ENCODE results near the gene BMP6.

BMP6 gene

DNA sequence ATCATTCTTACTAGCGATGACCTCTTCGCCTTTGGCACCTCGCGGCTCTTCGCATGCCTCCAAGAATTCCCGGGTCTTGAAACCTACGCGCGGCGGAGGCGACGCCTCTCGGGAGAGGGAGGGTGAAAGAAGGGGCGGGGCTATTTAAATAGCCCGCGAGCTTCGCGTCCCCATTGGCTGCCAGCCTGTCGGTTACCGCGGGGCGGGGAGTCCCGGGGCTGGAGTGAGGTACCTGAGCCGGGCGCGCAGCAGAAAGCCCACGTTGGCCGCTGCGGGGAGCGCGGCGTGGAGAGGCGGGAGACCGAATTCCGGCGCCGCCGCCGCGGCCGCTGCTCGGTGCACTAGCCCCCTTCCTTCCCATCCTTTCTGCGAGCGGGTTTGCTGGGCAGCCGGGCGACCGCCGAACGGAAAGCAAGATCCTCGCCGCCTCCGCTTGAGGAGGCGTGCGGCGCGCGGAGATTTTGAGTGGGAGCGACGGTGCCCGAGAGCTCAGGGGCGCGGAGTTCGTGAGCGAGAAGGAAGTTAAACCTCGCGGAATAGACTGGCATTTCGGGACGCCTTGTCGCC lies at the start of gene BMP6:
Gene BMP6 (plus strand): TSS at position 251 of the 567 bp plus-strand sequence. CDS start 857 bp downstream, outside the sequence.
- DNase-seq (ENCODE audit: low read depth, low spot score) = no peak

GRCh38 chr6:7677229-7677628 lies 48.7 kb upstream of the BMP6 start:
- DNase-seq (ENCODE audit: low read depth, low spot score) = no peak

GRCh38 chr6:7680393-7681075 lies 45.4 kb upstream of the BMP6 start:
- DNase-seq (ENCODE audit: low read depth, low spot score) = no peak

- no peak for DNase-seq (ENCODE audit: low read depth, low spot score)
Measured at GRCh38 chr6:7681449-7681848, 44.5 kb upstream of the BMP6 start.

- DNase-seq (ENCODE audit: low read depth, low spot score) = no peak
Measured at GRCh38 chr6:7684076-7684475, 41.8 kb upstream of the BMP6 start.

GRCh38 chr6:7684843-7685242 lies 41.1 kb upstream of the BMP6 start:
- DNase-seq (ENCODE audit: low read depth, low spot score) = no peak

DNA sequence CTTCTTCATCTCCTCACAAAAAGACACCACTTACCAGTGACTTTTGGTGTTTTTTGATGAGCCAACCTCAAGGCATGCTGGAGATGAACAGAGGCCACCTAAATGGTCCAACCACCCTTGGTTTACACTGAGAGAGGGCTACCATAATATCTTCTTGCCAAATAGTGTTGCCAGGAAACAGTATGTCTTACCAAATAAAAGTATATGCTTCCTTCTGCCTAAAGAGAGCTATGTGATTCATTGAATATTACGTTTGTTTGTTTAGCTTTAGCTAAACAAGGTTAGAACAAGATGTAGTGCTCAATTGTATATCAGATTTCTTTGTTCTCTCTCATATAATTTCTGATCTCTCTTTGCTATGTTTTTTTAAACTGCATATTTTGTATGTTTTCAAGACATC lies 40.6 kb upstream of the BMP6 start:
- DNase-seq (ENCODE audit: low read depth, low spot score) = no peak

DNA sequence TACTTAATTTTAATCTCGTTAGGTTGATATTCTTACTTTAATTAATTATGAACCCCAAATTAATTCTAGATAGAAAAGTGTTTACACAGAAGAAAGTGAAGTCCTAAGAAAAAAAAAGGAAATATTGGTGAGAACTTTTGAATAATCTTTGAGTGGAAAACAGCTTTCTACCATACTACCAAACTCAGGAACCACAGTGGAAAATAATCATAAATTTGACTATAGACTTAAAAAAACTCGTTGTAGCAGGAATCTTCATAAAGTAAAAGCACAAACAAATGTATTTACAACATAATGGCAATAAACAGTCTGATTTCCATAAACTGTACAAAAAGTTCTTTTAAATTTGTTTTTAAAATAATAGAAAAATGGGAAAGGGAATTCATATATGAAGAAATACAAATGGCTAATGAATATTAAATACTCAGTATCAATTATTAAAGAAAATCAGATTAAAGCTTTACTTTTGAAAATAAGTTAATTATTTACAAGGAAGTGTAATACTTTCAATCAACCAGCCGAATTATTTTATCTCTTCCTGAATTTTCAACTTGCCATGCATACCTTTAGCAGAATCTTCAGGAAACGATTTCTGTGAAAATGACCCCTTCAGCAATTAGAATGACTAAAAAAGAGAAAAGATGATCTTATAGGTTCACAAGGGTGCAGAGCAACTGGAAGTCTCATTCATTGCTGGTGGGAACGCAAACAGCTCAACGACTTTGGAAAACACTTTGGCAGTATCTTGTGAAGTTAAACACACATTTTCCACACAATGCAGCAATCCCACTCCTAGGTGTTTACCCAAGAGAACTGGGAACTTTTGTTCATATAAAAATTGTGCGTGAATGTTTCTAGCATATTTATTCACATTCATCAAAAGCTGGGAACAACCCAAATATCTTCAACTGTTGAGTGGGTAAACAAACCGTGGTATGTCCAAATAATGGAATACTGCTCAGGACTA lies 38.5 kb upstream of the BMP6 start:
- no peak for DNase-seq (ENCODE audit: low read depth, low spot score)

- DNase-seq (ENCODE audit: low read depth, low spot score) = no peak
Measured at GRCh38 chr6:7691021-7691420, 34.9 kb upstream of the BMP6 start.

DNA sequence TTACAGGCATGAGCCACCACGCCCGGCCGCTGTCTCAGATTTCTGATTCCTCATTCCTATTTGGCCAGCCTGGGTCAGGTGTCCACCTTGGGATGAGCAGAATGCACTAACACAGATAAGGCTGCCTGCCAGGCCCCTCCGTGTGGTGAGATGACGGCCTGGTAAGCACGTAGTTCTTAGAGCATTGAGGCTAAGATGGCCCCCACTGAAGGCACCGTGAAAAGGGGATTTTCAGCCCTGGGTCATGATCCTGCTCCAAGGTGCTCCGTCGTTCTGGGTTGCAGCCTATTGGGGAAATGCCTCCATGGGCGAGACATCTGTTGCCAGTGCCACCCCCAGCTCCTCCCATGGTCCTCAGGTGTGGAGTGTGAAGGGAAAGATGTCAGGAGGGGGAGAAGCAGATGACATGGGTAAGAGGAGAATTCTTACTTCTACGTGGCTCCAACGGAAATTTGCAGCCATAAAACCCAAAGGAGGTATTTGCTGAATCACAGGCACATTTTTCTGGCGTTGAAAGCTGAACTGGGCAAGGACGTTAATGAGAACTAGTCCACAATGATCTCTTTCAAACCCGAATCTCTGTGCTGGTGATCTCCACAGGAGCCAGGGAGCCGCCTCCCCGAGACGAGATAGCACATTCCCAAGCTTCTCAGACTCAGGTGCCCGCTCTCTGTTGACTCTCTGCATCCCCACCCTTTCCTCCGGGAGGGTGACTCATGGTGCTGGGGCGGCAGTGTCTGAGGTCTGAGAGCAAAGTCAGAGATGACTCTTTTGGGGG lies 34.0 kb upstream of the BMP6 start:
- DNase-seq (ENCODE audit: low read depth, low spot score) = no peak

- no peak for DNase-seq (ENCODE audit: low read depth, low spot score)
Measured at GRCh38 chr6:7692453-7692784, 33.5 kb upstream of the BMP6 start.

DNA sequence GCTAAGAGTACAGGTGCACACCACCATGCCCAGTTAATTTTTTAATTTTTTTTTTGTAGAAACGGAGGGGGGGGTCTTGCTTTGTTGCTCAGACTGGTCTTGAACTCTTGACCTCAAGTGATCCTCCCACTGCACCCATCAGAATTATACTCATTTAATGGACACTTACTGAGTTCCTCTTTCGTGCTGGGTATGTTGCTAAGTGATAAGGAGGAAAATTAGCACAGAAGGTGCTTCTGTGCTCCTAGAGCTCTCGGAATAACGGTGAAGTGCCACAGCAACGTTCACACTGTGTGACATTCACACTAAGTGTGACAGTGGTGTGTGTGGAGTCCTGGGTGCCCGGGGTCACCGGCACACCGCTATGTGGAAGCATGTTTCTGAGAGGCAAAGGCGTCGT lies 32.1 kb upstream of the BMP6 start:
- no peak for DNase-seq (ENCODE audit: low read depth, low spot score)

DNA sequence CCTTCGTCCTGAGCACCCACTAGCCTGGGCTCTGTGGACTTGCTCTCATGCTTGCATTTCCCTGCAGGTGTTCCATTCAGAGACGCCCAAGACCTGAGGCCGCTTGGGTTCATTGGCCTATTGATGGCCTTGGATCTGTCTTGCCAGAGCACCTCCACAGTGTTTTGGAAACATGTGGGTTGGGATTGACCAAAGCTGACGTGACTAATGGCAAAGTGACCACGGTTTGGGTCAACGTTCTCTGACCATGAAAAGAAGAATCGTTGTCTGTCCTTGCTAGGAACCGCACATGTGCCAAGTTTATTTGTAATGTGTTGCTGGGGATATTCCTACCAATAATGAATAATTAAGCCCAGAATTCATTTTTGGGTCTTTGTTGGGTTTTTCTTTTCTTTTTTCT lies 29.8 kb upstream of the BMP6 start:
- no peak for DNase-seq (ENCODE audit: low read depth, low spot score)

- no peak for DNase-seq (ENCODE audit: low read depth, low spot score)
Measured at GRCh38 chr6:7697432-7697819, 28.5 kb upstream of the BMP6 start.

- peak; percentile 61 for DNase-seq (ENCODE audit: low read depth, low spot score)
Measured at GRCh38 chr6:7697820-7698623, 27.9 kb upstream of the BMP6 start.

- DNase-seq (ENCODE audit: low read depth, low spot score) = no peak
Measured at GRCh38 chr6:7701212-7701834, 24.6 kb upstream of the BMP6 start.

GRCh38 chr6:7703148-7703680 lies 22.7 kb upstream of the BMP6 start:
- no peak for DNase-seq (ENCODE audit: low read depth, low spot score)

GRCh38 chr6:7705483-7705882 lies 20.4 kb upstream of the BMP6 start:
- DNase-seq (ENCODE audit: low read depth, low spot score) = no peak

DNA sequence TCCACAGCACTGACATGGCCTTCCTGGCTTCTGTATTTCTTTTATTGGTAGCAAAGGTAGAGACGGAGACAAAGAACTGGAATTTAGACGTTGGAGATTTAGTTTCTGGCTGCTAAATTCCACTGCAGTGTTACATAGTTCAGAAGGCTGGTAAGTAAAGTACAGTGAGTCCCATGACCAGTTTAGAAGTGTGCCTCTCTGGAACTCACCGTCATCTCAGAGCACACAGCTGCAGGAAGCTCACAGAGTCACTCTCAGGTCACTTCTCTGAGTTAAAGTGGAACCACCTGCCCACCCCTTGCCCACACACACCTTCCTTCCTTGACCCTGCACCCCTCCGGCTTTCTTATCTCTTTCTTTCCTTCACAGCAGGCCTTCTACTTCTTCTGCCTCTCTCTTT lies 19.6 kb upstream of the BMP6 start:
- no peak for DNase-seq (ENCODE audit: low read depth, low spot score)

DNA sequence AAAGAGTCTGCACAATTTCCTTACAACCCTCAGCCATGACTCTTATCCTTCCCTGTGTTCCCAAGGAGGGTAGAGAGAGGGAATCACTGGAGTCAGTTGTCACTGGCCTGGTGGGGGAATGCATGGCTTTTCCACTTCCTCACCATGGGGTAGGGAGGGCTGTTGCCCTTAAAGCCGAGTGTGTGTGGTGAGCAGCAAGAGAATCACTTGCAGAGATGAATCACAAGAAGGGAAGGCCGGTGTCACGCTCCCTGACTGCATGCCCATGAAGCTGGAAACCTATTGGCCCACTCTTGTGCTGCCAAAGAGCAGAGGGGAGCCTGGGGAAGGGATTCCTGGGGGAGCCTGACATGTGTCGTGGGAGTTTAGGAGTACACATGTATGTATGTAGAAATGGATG lies 18.1 kb upstream of the BMP6 start:
- no peak for DNase-seq (ENCODE audit: low read depth, low spot score)

Measured in brain pericyte (primary cell).